CD4-positive, CD25-positive, alpha-beta regulatory T cell (primary cell): ENCODE data around the gene NOP10. TPM values are rescaled to one million over a fixed set of nuclear protein-coding genes. Genes with fewer than 3 reads are reported as not detected.
"Not testable (repeated sequence)": the region's sequence is repeated elsewhere in the genome, so short reads cannot be mapped to it uniquely, and the experiment has no call there.

ENCODE experiments used
- ATAC-seq, 2 donors: fragments of 150-1000 bp; cut with Tn5 transposase; one replicate each; pipeline ENCODE4 v1.10.0; 2021; ENCODE audit warnings: low read depth in 2 of 2, moderate number of reproducible peaks in 2 of 2, moderate library complexity in 1 of 2
- DNase-seq, 3 donors: peaks; one replicate each; pipeline versions ENCODE4 v3.0.0 to v3.0.0-alpha.2; 2012 to 2022; ENCODE audit warnings: mixed read lengths in 1 of 3
- H3K27ac ChIP-seq: one replicate; pipeline ENCODE4 v1.7.0; 2013; ENCODE audit warnings: mild to moderate bottlenecking, low read length; ENCODE audit not compliant: insufficient read depth, poor library complexity, severe bottlenecking
- H3K27me3 ChIP-seq: one replicate; pipeline ENCODE4 v1.7.0; 2013; ENCODE audit warnings: low read length; ENCODE audit not compliant: control insufficient read depth, insufficient read depth
- H3K36me3 ChIP-seq: one replicate; pipeline ENCODE4 v1.7.0; 2013; ENCODE audit warnings: mild to moderate bottlenecking, low read length, moderate library complexity; ENCODE audit not compliant: control insufficient read depth, insufficient read depth
- H3K4me1 ChIP-seq: 2 replicates; pipeline ENCODE4 v1.7.0; 2013; ENCODE audit warnings: mild to moderate bottlenecking, low read length; ENCODE audit not compliant: insufficient read depth, control insufficient read depth, poor library complexity, severe bottlenecking
- H3K4me3 ChIP-seq: one replicate; pipeline ENCODE4 v1.7.0; 2013; ENCODE audit warnings: low read depth, mild to moderate bottlenecking, low read length, moderate library complexity
- H3K9me3 ChIP-seq, 2 experiments: 1 replicate in 1 of 2; 2 replicates in 1 of 2; pipeline ENCODE4 v1.7.0; 2013; ENCODE audit warnings: low read length in 2 of 2, mild to moderate bottlenecking in 1 of 2, moderate library complexity in 1 of 2; ENCODE audit not compliant: control insufficient read depth in 2 of 2
- H3K27ac Mint-ChIP-seq, 3 donors: one replicate each; pipeline ENCODE4 v1.8.0; 2020 to 2022; ENCODE audit warnings: mild to moderate bottlenecking in 3 of 3, mixed read lengths in 3 of 3, moderate library complexity in 2 of 3
- H3K27me3 Mint-ChIP-seq: one replicate; pipeline ENCODE4 v1.8.0; 2022; ENCODE audit warnings: mild to moderate bottlenecking, mixed read lengths
- H3K36me3 Mint-ChIP-seq: one replicate; pipeline ENCODE4 v1.8.0; 2020; ENCODE audit warnings: mixed read lengths
- H3K4me1 Mint-ChIP-seq, 4 donors: one replicate each; pipeline ENCODE4 v1.8.0; 2020 to 2022; ENCODE audit warnings: mixed read lengths in 4 of 4, mild to moderate bottlenecking in 1 of 4
- H3K4me3 Mint-ChIP-seq, 4 donors: one replicate each; pipeline ENCODE4 v1.8.0; 2020 to 2022; ENCODE audit warnings: mild to moderate bottlenecking in 4 of 4, mixed read lengths in 4 of 4, moderate library complexity in 3 of 4
- H3K9me3 Mint-ChIP-seq, 7 donors: one replicate each; pipeline ENCODE4 v1.8.0; 2020 to 2022; ENCODE audit warnings: mixed read lengths in 7 of 7, mild to moderate bottlenecking in 3 of 7, moderate library complexity in 2 of 7
- polyA plus RNA-seq, 4 donors: library from polyadenylated mRNA; unstranded; fragments of 300-500 nt; fragmentation: Illumina TruSeq; gene quantifications; one replicate each; pipeline ENCODE4 v1.2.3, GENCODE V29; 2021
- total RNA-seq: library from RNA; stranded (reverse); gene quantifications from one replicate; pipeline ENCODE4 v1.2.3, GENCODE V29; 2022

The NOP10 gene
- total and polyA plus RNA-seq, 5 donors from 2014 or later, result 54.1 to 504 (median 446) TPM

- Histone ChIP-seq H3K36me3 (peaks cover 14% of the 10 kb centered on the region), H3K4me3 (peak overlapping the region; percentile 99), H3K27ac (peak overlapping the region; percentile 90), H3K4me1 (peaks cover 29% of the 10 kb centered on the region)
- H3K27me3 Mint-ChIP-seq, H3K27me3 ChIP-seq, H3K9me3 Mint-ChIP-seq, ATAC-seq, H3K4me3 Mint-ChIP-seq, H3K9me3 ChIP-seq, DNase-seq: not testable (repeated sequence)
- Mint-ChIP-seq H3K27ac (peak overlapping the region in 2 of 3 donors; percentile 93 to 97), H3K36me3 (peaks cover 16% of the 10 kb centered on the region), H3K4me1 (peaks cover 14 to 33% (median 16%) of the 10 kb centered on the region in 4 donors)
These were observed 661 bp downstream of the NOP10 start for GRCh38 chr15:34342213-34342736.

- Histone ChIP-seq H3K4me3 (peak overlapping the region; percentile 99), H3K27ac (peak overlapping the region; percentile 23), H3K4me1 (peaks cover 32% of the 10 kb centered on the region), H3K27me3 (no peaks in the 10 kb centered on the region), H3K36me3 (peaks cover 14% of the 10 kb centered on the region), H3K9me3 (no peaks in the 10 kb centered on the region)
- Mint-ChIP-seq H3K4me1 (peaks cover 14 to 38% (median 20%) of the 10 kb centered on the region in 4 donors), H3K27ac (peak overlapping the region in 2 of 3 donors; percentile 93 to 97), H3K27me3 (no peaks in the 10 kb centered on the region), H3K36me3 (peaks cover 16% of the 10 kb centered on the region), H3K9me3 (peaks cover 0 to 2% (median 0%) of the 10 kb centered on the region in 7 donors), H3K4me3 (peak overlapping the region in 1 of 4 donors; percentile 83)
- ATAC-seq (no peak), DNase-seq (no peak)
These were observed 1.3 kb downstream of the NOP10 start for GRCh38 chr15:34341381-34342212.

GRCh38 chr15:34339946-34340345 is 3.0 kb downstream of the NOP10 start:
- peak overlapping the region; percentile 16 for H3K27ac ChIP-seq
- DNase-seq (no peak), ATAC-seq (no peak)
- Mint-ChIP-seq H3K9me3 (peaks cover 0 to 2% (median 0%) of the 10 kb centered on the region in 7 donors), H3K4me1 (peaks cover 23 to 48% (median 29%) of the 10 kb centered on the region in 4 donors), H3K4me3 (peak overlapping the region in 2 of 4 donors; percentile 27 to 58), H3K27ac (peak overlapping the region in 1 of 3 donors; percentile 20), H3K27me3 (no peaks in the 10 kb centered on the region), H3K36me3 (peaks cover 16% of the 10 kb centered on the region)
- peaks cover 14% of the 10 kb centered on the region for H3K36me3 ChIP-seq
- H3K4me1 ChIP-seq, result peaks cover 47% of the 10 kb centered on the region
- no peaks in the 10 kb centered on the region for H3K27me3 ChIP-seq
- no peak overlapping the region for H3K4me3 ChIP-seq
- H3K9me3 ChIP-seq, result no peaks in the 10 kb centered on the region

- Histone ChIP-seq H3K9me3 (no peaks in the 10 kb centered on the region), H3K27ac (peak overlapping the region; percentile 87), H3K4me1 (peaks cover 63% of the 10 kb centered on the region), H3K27me3 (no peaks in the 10 kb centered on the region), H3K36me3 (peaks cover 14% of the 10 kb centered on the region), H3K4me3 (peak overlapping the region; percentile 67)
- H3K4me3 Mint-ChIP-seq, result peak overlapping the region in 2 of 4 donors; percentile 48 to 82
- ATAC-seq, result no peak
- H3K4me1 Mint-ChIP-seq, result peaks cover 25 to 59% (median 33%) of the 10 kb centered on the region in 4 donors
- peaks cover 0 to 2% (median 0%) of the 10 kb centered on the region in 7 donors for H3K9me3 Mint-ChIP-seq
- peaks cover 16% of the 10 kb centered on the region for H3K36me3 Mint-ChIP-seq
- H3K27ac Mint-ChIP-seq, result peak overlapping the region in 1 of 3 donors; percentile 96
- H3K27me3 Mint-ChIP-seq, result no peaks in the 10 kb centered on the region
- DNase-seq, result no peak
These were observed 4.6 kb downstream of the NOP10 start for GRCh38 chr15:34338347-34338746.

- Mint-ChIP-seq H3K27me3 (no peaks in the 10 kb centered on the region), H3K4me3 (peak within 1 kb of the TSS in 3 of 4 donors; percentile 99), H3K27ac (peak within 1 kb of the TSS; percentile 96 to 99 (median 99)), H3K4me1 (peaks cover 25 to 65% (median 34%) of the 10 kb centered on the region in 4 donors), H3K9me3 (peaks cover 0 to 2% (median 0%) of the 10 kb centered on the region in 7 donors), H3K36me3 (peaks cover 16% of the 10 kb centered on the region)
- H3K27me3 ChIP-seq, result no peaks in the 10 kb centered on the region
- peak within 1 kb of the TSS; percentile 97 for H3K4me3 ChIP-seq
- H3K9me3 ChIP-seq, result no peaks in the 10 kb centered on the region
- H3K27ac ChIP-seq, result peak within 1 kb of the TSS; percentile 87
- H3K4me1 ChIP-seq, result peaks cover 66% of the 10 kb centered on the region
- peaks cover 14% of the 10 kb centered on the region for H3K36me3 ChIP-seq
- DNase-seq (peak; percentile 89 to 94 (median 91)), ATAC-seq (peak; percentile 82 to 85)
These were observed 5.2 kb downstream of the NOP10 start, which contains the start of gene SLC12A6 for GRCh38 chr15:34337557-34338306. SLC12A6 (minus strand) TSS chr15:34337781; CDS start chr15:34336680, 1,101 bp downstream.

GRCh38 chr15:34336991-34337556 is 5.9 kb downstream of the NOP10 start:
- peaks cover 16% of the 10 kb centered on the region for H3K36me3 Mint-ChIP-seq

More at GRCh38 chr15:34336991-34337556, 5.9 kb downstream of the NOP10 start:
- Mint-ChIP-seq H3K4me3 (peak overlapping the region in 3 of 4 donors; percentile 99), H3K27ac (peak overlapping the region; percentile 96 to 99 (median 99)), H3K4me1 (peaks cover 27 to 69% (median 38%) of the 10 kb centered on the region in 4 donors), H3K9me3 (peaks cover 0 to 2% (median 0%) of the 10 kb centered on the region in 7 donors), H3K27me3 (no peaks in the 10 kb centered on the region)
- H3K4me3 ChIP-seq, result peak overlapping the region; percentile 97
- peaks cover 14% of the 10 kb centered on the region for H3K36me3 ChIP-seq
- DNase-seq (peak; percentile 16 to 60 (median 36)), ATAC-seq (peak; percentile 6 to 10)
- no peaks in the 10 kb centered on the region for H3K27me3 ChIP-seq
- no peaks in the 10 kb centered on the region for H3K9me3 ChIP-seq
- H3K27ac ChIP-seq, result peak overlapping the region; percentile 87
- H3K4me1 ChIP-seq, result peaks cover 71% of the 10 kb centered on the region
